Stimulated activated naive CD8-positive, alpha-beta T cell treated with anti-CD3 and anti-CD28 coated beads, Interleukin-15, Interleukin-2, amounts not matched to agents 100 U/mL and 50 U/mL, for 24 hours (primary cell): ENCODE measurements around the gene ZNF497.
A peak's percentile ranks its signal among the peaks of the same experiment; 100 is the strongest.
"Not testable (repeated sequence)": the region's sequence is repeated elsewhere in the genome, so short reads cannot be mapped to it uniquely, and the experiment has no call there.

Source experiments
- ATAC-seq: fragments of 150-1000 bp; cut with Tn5 transposase; one replicate; pipeline ENCODE4 v1.10.0; 2021
- DNase-seq: peaks from one replicate; pipeline ENCODE4 v3.0.0; 2021

ZNF497 gene

GRCh38 chr19:58394821-58395219 is 32.3 kb upstream of the ZNF497 start:
- DNase-seq = no peak
- ATAC-seq = peak; percentile 2

GRCh38 chr19:58393725-58394033 is 31.1 kb upstream of the ZNF497 start:
- no peak for DNase-seq
- ATAC-seq = no peak

- DNase-seq (no peak), ATAC-seq (no peak)
Observed at GRCh38 chr19:58392945-58393724, 30.6 kb upstream of the ZNF497 start.

GRCh38 chr19:58388175-58388526 is 25.6 kb upstream of the ZNF497 start:
- ATAC-seq (no peak), DNase-seq (no peak)

- DNase-seq = no peak
- no peak for ATAC-seq
Observed at GRCh38 chr19:58387338-58388174, 25.0 kb upstream of the ZNF497 start.

- DNase-seq (peak; percentile 94), ATAC-seq (peak; percentile 93)
Observed at GRCh38 chr19:58386576-58387337, 24.2 kb upstream of the ZNF497 start, which contains the start of gene RPS5. RPS5 (plus strand) TSS chr19:58387269; CDS start chr19:58388138, 869 bp downstream.

- DNase-seq = peak; percentile 51
- no peak for ATAC-seq
Observed at GRCh38 chr19:58385891-58386575, 23.5 kb upstream of the ZNF497 start.

- ATAC-seq = no peak
- no peak for DNase-seq
Observed at GRCh38 chr19:58385313-58385890, 22.9 kb upstream of the ZNF497 start.

- no peak for DNase-seq
- ATAC-seq = no peak
Observed at GRCh38 chr19:58382997-58383603, 20.5 kb upstream of the ZNF497 start.

- DNase-seq (no peak), ATAC-seq (no peak)
Observed at GRCh38 chr19:58381460-58382212, 19.1 kb upstream of the ZNF497 start.

GRCh38 chr19:58380662-58381459 is 18.3 kb upstream of the ZNF497 start, which contains the start of gene ZNF837:
ZNF837 (minus strand) TSS chr19:58381030; CDS start chr19:58369332, 11,698 bp downstream.
- DNase-seq = peak; percentile 96
- ATAC-seq = peak; percentile 88

- DNase-seq = no peak
- no peak for ATAC-seq
Observed at GRCh38 chr19:58380037-58380661, 17.6 kb upstream of the ZNF497 start.

- no peak for DNase-seq
- ATAC-seq = no peak
Observed at GRCh38 chr19:58379246-58379645, 16.7 kb upstream of the ZNF497 start.

GRCh38 chr19:58376724-58377123 is 14.2 kb upstream of the ZNF497 start:
- not testable (repeated sequence) for ATAC-seq, DNase-seq

- peak; percentile 23 for ATAC-seq
- no peak for DNase-seq
Observed at GRCh38 chr19:58374200-58374599, 11.6 kb upstream of the ZNF497 start.

GRCh38 chr19:58372311-58373133 is 10.0 kb upstream of the ZNF497 start:
- no peak for DNase-seq
- ATAC-seq = no peak

- DNase-seq (no peak), ATAC-seq (no peak)
Observed at GRCh38 chr19:58368561-58369360, 6.2 kb upstream of the ZNF497 start.
